Measurements from ENCODE around the gene EIF2D.
"Not testable (repeated sequence)": the region's sequence is repeated elsewhere in the genome, so short reads cannot be mapped to it uniquely, and the experiment has no call there.

Gene EIF2D

GRCh38 chr1:206635978-206636345 is 23.7 kb upstream of the EIF2D start:
- no peak for DNase-seq (ENCODE audit: low spot score)

DNA sequence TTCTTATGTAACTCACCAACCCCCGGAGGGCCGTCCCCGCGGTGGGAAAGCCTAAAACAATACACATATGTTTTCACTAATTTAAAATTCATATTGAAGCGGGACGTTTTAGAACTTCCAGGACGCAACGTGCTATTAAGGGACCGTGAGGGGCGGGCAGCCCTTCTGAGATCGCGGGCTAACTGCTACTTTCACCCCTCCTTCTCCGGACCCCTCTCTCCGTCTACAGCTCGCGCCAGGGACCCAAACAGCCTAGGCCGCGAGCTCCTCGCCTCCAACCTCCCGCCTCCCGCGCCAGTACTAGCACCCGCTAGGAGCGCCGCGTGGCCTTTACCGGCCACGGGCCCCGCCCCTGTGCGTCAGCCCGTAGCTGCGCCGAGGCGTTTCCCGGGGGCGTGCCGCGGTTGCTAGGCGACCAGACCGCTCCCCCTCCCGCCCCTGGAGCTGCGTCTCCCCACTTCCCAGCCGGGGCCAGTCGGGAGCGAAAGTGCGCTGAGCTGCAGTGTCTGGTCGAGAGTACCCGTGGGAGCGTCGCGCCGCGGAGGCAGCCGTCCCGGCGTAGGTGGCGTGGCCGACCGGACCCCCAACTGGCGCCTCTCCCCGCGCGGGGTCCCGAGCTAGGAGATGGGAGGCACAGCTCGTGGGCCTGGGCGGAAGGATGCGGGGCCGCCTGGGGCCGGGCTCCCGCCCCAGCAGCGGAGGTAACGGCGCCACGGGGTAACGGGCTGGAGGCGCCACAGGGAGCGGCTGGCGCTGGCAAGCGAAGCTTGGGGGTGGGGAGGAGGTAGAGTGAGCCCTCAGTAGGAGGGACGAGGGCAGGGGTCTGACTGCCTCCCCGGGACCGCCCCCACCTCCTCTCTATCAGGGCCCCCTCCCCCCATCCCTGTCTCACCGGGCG is 23.1 kb upstream of the EIF2D start, which contains the start of gene DYRK3:
Gene DYRK3 (plus strand): TSS at position 457 of the 898 bp plus-strand sequence. CDS start 168 bp downstream, at position 625.
- DNase-seq (ENCODE audit: low spot score) = peak; percentile 97

DNA sequence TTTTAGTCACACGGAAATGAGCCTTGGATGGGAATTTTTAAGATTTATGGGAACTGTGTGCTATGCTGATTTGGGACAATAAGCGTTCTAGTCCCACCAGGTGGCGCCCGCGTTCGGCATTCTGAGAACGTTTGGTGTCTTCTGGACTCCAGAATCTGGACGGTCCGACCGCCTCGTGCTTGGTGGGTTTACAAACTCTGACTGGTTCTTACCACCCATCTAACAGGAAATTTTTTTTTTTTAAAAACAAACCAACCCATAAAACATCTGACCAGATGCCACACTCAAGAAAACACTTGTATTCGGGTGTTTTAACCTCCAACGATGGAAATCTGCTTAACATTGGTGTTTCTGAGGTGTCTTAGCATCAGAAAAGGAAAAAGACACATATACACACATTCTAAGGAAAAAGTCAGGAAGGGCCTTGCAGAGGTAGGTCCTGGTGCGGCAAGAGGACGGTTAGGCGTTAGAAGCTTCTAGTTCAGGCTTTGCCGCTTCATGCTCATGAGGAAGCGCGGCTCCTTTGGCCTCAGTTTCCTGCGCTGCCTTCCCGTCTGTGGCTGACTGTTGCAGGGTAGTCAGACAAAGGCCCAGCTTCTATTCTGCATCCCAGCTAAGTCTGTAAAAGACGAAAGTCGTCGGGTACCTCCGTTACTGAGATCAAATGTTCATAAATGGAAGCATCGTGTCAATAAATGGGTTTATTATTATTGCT is 22.3 kb upstream of the EIF2D start:
- peak; percentile 71 for DNase-seq (ENCODE audit: low spot score)

DNA sequence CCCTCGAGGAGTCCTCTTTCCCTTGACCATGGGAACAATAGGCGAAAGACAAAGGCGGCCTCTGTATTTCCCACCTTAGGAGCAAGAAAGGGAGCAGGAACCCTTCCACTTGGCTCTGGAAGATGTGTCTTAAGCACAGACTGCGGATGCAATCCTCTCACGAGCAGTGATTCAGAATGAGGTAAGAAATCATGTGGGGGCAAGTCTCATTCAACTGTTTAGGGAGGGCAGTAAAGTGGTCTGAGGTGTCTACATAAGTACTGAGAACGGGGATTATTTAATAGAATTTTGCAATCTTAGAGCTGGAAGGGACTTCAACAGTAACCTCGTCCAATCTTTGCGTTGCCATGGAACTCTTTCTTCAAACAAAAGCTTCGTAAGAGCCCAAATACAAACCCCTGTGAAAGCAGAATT is 21.4 kb upstream of the EIF2D start:
- peak; percentile 78 for DNase-seq (ENCODE audit: low spot score)

DNA sequence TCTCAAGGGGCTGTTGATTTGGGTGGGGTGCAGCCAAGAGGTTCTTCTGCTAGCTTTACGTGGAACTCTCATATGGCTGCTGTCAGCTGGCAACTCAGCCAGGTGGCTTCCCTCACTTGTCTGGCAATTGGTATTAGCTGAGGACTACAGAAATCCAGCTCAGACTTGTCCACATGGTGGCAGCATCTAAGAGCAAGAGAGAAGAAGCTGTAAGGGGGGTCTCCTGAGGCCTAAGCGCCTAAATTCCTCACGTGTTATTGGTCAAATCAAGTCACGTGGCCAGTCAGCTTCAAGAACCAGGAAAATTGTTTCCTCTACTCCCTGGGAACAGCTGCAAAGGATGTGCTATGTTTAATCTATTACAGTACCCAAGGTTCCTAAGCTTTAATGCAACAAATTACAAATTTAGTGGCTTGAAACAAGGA is 18.8 kb upstream of the EIF2D start:
- peak; percentile 72 for DNase-seq (ENCODE audit: low spot score)

GRCh38 chr1:206628916-206629315 is 16.7 kb upstream of the EIF2D start:
- no peak for DNase-seq (ENCODE audit: low spot score)

DNA sequence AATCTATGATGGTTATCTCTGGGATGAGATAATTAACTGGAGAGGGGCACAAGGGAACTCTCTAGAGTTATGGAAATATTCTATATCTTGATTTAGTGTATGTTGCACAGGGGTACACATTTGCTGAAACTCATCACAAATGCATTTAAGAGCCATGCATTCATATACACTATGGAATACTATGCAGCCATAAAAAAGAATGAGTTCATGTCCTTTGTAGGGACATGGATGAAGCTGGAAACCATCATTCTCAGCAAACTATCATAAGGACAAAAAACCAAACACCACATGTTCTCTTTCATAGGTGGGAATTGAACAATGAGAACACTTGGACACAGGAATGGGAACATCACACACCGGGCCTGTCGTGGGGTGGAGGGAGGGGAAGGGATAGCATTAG is 14.1 kb upstream of the EIF2D start:
- not testable (repeated sequence) for DNase-seq (ENCODE audit: low spot score)

- no peak for DNase-seq (ENCODE audit: low spot score)
These were observed 2.9 kb downstream of the EIF2D start for GRCh38 chr1:206609229-206609991.

GRCh38 chr1:206608108-206608698 is 4.1 kb downstream of the EIF2D start:
- peak; percentile 65 for DNase-seq (ENCODE audit: low spot score)

DNA sequence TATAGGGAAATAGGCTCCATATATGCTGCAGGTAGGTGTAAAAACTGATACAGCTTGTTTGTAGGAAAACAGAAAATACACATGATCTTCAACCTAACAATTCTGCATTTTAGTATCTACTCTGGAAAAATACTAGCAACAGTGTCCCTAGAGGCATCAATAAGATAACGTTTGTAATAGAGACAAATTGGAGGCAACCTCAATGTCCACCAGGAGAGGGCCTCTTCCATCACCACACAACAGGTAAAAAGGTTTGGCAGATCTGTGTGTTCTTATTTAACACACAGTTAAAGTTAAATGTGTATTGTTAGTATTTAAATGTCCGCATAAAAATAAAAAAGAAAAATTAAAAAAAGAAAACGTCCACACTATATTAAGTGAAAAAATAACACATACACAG is 5.4 kb downstream of the EIF2D start:
- peak; percentile 30 for DNase-seq (ENCODE audit: low spot score)

DNA sequence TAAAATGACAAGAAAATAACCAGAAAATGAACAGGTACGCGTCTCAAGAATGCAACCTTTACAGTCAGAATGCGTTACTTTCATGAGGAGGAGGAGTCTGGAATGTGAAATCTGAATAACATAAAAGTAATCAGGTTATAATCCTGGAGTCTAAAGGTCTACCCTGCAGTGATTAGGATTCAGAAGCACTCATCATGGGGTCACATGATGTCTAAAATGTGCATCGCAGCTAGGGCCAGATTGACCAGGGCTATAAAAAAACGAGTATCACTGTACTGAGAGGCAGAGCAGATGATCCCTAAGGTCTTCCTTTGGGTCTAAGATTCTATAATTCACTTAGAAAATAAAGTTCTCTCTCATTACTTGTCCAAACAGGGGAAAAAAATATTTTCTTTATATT is 7.4 kb downstream of the EIF2D start:
- no peak for DNase-seq (ENCODE audit: low spot score)

- DNase-seq (ENCODE audit: low spot score) = no peak
These were observed 11.7 kb downstream of the EIF2D start for GRCh38 chr1:206600527-206600926.

DNA sequence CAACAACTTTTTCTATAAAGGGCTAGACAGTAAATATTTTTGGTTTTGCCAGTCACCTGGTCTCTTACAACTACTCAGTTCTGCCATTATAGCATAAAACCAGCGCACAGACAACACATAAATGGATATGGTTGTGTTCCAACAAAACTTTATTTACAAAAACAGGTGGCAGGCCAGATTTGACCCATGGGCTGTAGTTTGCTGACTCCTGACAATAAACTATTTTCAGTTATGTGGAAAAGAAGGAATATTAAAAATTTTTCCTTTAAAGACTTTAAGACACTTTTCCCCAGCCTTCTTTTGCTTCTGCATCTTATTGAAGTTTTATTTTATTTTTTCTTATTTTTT is 16.0 kb downstream of the EIF2D start:
- DNase-seq (ENCODE audit: low spot score) = no peak

DNA sequence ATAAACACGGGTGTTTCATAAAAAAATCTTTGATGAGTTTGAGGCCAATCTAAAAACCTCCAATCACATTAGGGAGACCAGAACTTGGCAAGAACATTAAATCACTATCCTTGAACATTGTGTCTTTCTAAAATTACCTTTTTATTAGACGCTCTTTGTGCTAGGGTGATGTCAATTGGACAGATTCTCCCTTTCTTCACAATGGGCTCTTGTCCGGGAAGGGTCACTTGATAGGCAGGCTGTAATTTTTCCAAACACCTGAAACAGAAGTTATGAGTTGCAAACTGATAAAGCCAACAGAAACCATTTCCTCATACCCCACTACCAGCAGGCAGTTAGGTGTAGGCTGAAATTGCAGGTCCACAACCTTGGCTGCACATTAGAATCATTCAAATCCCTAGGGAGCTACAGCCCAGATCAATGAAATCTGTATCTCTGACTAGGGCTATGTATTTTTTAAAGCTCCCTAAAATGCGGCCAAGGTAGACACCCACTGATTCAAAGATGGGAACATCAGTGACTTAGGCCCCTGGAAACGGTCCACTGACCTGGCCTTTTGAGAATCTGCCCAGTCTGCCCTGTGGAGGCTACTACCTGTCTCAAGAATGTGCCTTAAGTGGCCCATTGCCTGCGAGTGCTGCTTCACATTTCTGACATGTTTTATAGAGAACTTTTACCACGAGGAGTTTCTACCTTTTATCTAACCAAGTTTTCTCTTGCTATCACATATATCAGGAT is 16.5 kb downstream of the EIF2D start:
- DNase-seq (ENCODE audit: low spot score) = no peak

DNA sequence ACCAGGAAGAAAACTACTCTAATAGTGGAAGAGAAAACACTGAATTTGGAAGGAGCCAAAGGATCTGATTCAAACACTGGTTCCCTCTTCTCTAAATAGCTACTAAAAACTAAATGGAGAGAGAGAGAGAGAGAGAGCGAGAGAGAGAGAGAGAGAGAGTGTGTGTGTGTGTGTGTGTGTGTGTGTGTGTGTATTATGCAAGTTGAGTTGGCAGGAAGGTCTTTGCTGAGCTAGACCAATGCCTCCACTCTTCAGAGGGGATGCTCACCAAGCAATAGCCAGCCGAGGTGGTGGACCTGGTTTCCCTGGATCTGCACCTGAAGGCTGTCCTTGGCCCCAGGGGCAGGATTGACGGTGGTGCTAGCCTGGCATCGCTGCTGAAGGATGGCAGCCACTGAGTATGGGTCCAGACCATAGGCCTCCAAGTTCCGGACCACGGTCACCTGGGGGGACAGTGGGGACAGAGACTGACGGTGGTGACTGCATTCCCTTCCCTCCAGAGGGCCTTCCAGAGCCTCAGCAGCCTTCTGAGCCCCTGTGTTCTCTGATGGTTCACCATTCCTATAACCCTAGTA is 18.8 kb downstream of the EIF2D start:
- DNase-seq (ENCODE audit: low spot score) = no peak

DNA sequence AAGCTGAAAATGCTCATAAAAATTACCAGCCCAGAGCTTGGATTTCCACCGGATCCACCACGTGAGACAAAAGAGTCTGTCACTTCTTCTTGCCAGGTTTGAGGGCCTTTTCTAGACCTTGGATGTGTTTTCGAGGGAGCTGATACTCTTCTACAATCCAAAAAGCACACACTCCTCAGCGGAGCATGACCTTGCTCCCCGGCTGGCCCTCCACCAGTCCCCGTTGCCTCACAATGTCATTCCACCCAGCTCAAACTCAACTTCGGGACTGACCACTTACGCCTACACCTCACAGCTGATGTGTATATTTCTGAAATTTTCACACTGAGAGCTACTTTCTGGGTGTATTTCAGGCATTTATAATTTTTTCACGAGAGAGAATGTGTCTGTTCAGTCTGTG is 20.6 kb downstream of the EIF2D start:
- DNase-seq (ENCODE audit: low spot score) = no peak

DNA sequence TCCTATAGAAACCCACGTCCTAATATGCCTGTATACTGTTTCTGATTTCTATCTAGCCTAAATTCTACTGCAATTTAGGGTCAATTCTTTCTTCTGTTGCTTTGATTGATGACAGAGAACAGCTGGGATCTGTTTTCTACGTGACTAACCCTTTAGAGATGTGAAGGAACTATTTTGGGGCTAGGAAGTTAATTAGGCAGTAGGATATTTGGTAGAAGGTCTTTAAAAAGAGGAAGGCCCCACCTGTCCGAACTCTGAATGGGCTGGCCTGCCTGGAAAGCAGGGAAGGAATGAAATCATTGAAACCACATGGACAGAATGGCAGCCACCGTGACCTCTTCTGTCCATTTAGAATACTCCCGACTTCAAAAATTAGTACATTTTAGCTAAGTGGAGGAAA is 21.0 kb downstream of the EIF2D start:
- DNase-seq (ENCODE audit: low spot score) = no peak

GRCh38 chr1:206590025-206590758 is 22.1 kb downstream of the EIF2D start:
- peak; percentile 67 for DNase-seq (ENCODE audit: low spot score)

- DNase-seq (ENCODE audit: low spot score) = peak; percentile 94
These were observed 23.1 kb downstream of the EIF2D start for GRCh38 chr1:206589206-206589605.

DNA sequence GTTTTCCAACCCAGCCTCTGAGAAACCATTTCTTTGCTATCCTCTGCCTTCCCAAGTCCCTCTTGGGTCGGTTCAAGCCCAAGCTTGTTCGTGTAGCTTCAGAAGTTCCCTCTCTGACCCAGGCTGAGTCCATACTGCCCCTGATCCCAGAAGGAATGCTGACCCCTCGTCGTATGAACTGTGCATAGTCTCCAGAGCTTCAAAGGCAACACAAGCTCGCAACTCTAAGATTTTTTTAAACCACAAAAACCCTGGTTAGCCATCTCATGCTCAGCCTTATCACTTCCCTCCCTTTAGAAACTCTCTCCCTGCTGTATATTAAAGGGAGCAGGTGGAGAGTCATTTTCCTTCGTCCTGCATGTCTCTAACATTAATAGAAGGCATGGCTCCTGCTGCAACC is 23.8 kb downstream of the EIF2D start:
- DNase-seq (ENCODE audit: low spot score) = no peak

All from AG08395 (cell line).